ENCODE measurements around the gene TAS1R1.

The TAS1R1 gene

DNA sequence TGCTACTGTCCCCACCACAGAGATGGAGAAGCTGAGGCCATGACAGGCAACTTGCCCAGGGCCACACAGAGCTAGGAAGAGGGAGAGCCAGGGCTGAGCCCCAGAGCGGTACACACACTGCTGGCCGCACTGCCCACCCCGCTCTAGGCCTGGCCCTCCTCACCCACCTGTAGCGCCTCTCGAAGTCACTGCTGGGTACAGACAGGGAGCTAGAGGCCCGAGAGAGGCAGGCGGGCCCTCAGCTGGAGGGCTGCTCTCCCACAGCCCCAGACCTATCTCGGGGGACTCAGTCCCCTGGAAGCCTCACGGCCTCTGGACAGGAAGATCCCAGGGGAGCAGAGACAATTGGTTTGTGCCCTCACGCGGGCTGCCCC is 46.3 kb upstream of the TAS1R1 start:
- FAIRE-seq (no peak), DNase-seq (ENCODE audit: insufficient read length, low spot score) (no peak)
- TF ChIP-seq, protein P1, sequence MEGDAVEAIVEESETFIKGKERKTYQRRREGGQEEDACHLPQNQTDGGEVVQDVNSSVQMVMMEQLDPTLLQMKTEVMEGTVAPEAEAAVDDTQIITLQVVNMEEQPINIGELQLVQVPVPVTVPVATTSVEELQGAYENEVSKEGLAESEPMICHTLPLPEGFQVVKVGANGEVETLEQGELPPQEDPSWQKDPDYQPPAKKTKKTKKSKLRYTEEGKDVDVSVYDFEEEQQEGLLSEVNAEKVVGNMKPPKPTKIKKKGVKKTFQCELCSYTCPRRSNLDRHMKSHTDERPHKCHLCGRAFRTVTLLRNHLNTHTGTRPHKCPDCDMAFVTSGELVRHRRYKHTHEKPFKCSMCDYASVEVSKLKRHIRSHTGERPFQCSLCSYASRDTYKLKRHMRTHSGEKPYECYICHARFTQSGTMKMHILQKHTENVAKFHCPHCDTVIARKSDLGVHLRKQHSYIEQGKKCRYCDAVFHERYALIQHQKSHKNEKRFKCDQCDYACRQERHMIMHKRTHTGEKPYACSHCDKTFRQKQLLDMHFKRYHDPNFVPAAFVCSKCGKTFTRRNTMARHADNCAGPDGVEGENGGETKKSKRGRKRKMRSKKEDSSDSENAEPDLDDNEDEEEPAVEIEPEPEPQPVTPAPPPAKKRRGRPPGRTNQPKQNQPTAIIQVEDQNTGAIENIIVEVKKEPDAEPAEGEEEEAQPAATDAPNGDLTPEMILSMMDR (IDR thresholded peaks at IDR 0.05; ENCODE audit: insufficient read depth, missing control alignments) = no peak

DNA sequence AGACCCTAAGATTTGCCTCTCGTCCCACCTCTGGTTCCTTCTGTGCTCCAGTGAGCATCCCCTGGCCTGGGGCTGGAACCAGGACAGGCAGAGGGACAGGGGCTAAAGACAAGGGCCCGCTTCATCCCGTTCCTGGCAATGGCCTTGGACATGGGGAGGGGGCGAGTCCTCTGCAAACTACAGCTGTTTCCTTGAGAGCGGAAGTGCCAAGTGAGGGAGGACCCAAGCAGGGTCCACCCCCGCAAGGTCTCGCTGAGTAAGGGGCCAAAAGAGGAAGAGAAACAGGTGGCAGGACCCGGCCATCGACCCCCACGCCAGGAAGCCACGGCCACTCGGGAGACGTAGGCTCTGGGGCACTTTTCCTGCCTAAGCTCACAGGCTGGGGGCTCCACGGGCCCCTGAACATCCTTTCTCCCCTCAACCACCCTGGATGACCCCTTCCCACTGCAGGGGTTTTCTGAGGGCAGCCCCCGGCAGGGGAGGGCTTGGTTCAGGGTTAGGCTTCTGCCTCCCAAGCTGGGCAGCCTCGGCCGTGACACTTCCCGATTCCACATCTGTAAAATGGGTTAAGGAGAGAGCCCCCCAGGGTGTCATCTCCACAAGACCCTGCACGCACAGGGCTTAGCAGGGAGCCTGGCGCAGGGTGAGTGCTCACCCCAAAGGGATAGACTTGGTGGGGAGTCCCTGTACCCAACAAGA is 45.7 kb upstream of the TAS1R1 start:
- DNase-seq (ENCODE audit: insufficient read length, low spot score) (no peak), FAIRE-seq (no peak)
- TF ChIP-seq, protein P1 (IDR thresholded peaks at IDR 0.05; ENCODE audit: insufficient read depth, missing control alignments) = no peak

DNA sequence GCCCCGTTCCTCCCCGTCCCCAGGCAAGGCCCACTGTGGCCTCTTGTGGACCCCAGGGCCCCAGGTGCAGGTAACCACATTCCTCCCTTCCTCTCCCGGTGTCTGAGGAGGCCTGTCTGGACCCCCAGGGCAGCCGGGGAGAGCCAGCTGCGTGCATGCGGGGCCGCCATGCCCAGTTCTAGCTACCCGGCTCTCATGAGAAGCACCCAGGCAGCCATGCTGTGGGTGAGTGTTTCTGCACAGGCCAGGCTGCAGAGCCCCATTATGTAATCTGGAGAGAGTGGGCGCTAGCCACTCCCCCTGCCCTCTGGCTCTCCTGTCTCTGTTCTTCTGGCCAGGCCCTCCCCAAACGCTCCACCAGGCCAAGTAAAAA is 45.2 kb upstream of the TAS1R1 start:
- FAIRE-seq = no peak
- DNase-seq (ENCODE audit: insufficient read length, low spot score) = no peak
- TF ChIP-seq, protein P1 (IDR thresholded peaks at IDR 0.05; ENCODE audit: insufficient read depth, missing control alignments) = no peak

DNA sequence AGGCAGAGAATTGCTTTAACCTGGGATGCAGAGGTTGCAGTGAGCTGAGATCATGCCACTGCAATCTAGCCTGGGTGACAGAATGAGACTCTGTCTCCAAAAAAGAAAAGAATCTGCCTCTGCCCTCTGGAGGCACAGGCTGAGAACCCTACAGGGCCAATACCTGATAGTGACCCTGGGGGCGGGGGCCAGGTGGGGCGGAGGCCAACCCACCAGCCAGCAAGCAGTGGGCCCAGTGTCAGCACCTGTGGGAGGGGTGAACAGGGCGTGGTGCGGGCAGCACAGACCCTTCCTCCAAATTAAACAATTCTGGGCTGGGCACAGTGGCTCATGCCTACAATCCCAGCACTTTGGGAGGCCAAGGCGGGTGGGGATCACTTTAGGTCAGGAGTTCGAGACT is 44.6 kb upstream of the TAS1R1 start:
- no peak for FAIRE-seq
- DNase-seq (ENCODE audit: insufficient read length, low spot score) = no peak
- TF ChIP-seq, protein P1 (IDR thresholded peaks at IDR 0.05; ENCODE audit: insufficient read depth, missing control alignments) = no peak

DNA sequence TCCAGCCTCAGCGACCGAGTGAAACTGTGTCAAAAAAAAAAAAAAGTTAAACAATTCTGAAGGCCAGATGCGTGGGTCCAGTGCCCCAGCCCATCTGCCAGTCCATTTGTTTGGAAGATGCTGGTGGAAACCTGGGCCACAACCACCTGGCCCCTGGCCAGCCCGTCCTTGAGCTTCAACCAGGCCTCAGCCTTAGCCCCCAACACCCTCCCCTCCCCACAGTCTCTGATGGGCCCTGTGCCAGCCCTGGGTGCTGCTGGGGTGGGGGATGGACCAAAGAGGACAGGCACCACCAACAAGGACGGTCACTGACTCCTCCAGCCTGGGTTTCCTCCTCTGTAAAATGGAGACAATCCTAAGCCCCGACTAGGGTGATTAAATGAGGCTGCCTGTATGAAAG is 44.1 kb upstream of the TAS1R1 start:
- TF ChIP-seq, protein P1 (IDR thresholded peaks at IDR 0.05; ENCODE audit: insufficient read depth, missing control alignments) = no peak
- no peak for FAIRE-seq
- DNase-seq (ENCODE audit: insufficient read length, low spot score) = no peak

DNA sequence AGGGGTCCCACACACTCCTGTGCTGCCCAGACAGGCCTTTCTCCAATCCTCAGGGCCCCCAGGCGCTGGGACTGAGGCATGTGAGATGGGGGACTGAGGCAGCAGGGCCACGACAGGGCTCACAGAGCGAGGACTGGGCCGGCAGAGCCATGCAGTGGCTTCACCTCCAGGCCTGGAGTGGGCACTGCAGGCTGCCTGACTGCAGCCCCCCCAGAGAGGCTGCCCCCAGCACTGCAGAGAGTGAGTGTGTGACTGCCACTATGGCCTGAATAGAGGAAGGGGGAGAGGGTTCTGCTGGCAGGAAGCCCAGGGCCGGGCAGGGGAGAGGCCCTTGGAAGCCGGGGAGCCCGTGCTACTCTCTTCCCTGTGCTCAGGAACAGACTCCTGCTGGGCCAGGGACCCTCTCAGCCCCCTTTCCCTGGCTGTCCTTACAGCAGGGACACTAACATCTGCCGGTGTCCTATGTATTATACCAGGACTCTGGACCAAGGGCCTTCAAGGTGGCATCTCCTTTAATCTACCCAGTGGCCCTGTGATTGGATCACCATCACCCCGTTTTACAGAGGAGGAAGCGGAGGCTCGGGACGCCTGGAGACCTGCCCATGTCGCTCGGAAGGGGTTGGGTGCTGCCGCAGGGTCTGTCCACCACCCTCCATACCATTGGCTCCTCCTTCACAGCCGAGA is 43.4 kb upstream of the TAS1R1 start:
- no peak for DNase-seq (ENCODE audit: insufficient read length, low spot score)
- TF ChIP-seq, protein P1 (IDR thresholded peaks at IDR 0.05; ENCODE audit: insufficient read depth, missing control alignments) = no peak
- no peak for FAIRE-seq

DNA sequence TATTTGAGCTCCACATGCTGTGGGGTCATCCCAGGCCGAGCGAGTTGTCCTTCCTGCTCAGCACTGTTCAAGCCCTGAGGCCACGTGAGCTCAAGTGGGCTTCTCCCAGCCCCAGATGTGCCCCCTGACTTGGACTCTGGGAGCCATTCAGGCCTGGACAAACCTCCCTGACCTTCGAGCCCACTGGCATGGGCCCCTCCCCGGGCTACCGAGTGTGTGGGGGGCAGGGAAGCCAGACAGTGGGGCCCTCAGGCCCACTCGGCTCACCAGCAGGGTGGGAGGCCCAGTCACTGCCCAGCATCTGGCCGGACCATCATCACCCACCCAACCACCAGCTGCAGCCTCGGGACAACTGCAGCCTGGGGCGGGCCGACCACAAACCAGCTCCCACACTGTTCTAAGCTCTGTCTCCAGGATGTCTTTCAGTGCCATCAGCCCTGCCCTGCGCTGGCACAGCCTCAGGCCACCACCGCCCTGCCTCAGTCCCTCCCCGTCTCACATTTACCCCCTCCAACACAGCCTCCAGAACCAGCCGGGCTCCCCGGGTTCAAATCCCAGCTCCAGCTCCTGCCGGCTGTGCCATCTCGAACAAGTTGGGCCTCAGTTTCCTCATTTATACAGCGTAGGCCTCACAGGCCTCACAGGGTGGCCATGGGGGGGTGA is 42.7 kb upstream of the TAS1R1 start:
- DNase-seq (ENCODE audit: insufficient read length, low spot score) = no peak
- TF ChIP-seq, protein P1 (IDR thresholded peaks at IDR 0.05; ENCODE audit: insufficient read depth, missing control alignments) = no peak

More for the DNA sequence above, 42.7 kb upstream of the TAS1R1 start:
- FAIRE-seq = no peak

Measured in D721Med (cell line).